GM12864 (cell line): ENCODE data around the gene ZNHIT2.
A peak's percentile ranks its signal among the peaks of the same experiment; 100 is the strongest.

Experiments
- DNase-seq: peaks from one replicate; pipeline ENCODE4 v3.0.0-alpha.2; 2011; ENCODE audit warnings: low read depth
- H3K4me3 ChIP-seq: 2 replicates; pipeline ENCODE4 v1.5.1; 2011; ENCODE audit warnings: mild to moderate bottlenecking, low read depth, low read length, control low read depth
- CTCF ChIP-seq: IDR thresholded peaks from 2 replicates; pipeline ENCODE4 v1.5.1; 2011; ENCODE audit warnings: low read depth, mild to moderate bottlenecking, moderate library complexity, low read length, control low read depth, inconsistent platforms; ENCODE audit errors: missing control alignments

Gene ZNHIT2

DNA sequence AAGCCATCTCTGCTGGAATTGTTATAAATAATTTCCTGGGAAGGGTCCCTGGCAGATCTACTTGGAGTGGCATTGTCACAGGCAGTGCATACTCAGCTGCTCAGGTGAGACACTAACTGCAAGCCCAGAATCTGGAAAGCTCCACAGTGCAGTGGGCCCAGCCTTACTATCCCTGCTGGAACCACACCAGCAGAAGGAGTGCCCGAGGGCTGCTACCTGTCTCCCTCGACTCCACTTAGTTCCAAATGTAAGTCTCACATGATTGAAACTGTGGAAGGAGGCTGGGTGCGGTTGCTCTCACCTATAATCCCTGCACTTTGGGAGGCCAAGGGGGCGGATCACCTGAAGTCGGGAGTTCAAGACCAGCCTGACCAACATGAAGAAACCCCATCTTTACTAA lies 31.2 kb upstream of the ZNHIT2 start:
- H3K4me3 ChIP-seq: no peak overlapping the region
- no peak for DNase-seq
- TF ChIP-seq CTCF: no peak

- H3K4me3 ChIP-seq: no peak overlapping the region
- TF ChIP-seq CTCF: no peak
- DNase-seq: no peak
Measured at GRCh38 chr11:65147352-65148075, 30.0 kb upstream of the ZNHIT2 start.

DNA sequence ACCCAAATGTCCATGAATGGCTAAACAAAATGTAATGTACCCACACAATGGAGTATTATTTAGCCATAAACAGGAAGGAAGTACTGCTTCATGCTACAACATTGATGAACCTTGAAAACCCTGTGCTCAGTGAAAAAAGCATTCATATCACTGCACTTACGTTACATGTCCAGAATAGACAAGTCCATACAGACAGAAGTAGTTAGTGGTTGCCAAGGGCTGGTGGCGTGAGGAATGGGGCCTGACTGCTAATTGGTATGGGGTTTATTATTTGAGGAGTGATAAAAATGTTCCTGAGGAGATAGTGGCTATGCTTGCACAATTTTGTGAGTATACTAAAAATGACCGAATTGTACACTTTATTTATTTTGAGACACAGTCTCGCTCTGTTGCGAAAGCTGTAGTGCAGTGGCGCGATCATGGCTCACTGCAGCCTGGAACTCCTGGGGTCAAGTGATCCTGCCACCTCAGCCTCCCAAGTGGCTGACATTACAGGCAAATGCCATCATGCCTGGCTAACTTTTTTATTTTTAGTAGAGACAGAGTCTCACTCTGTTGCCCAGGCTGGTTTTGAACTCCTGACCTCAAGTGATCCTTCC lies 24.5 kb upstream of the ZNHIT2 start:
- H3K4me3 ChIP-seq: no peak overlapping the region
- no peak for DNase-seq
- TF ChIP-seq CTCF: no peak

- no peak overlapping the region for H3K4me3 ChIP-seq
- TF ChIP-seq CTCF: no peak
Measured at GRCh38 chr11:65136515-65137096, 19.1 kb upstream of the ZNHIT2 start.

GRCh38 chr11:65135633-65136145 lies 18.2 kb upstream of the ZNHIT2 start:
- no peak for TF ChIP-seq CTCF
- DNase-seq: no peak
- peak overlapping the region; percentile 86 for H3K4me3 ChIP-seq

More at GRCh38 chr11:65136515-65137096, 19.1 kb upstream of the ZNHIT2 start:
- DNase-seq: no peak

GRCh38 chr11:65134952-65135632 lies 17.6 kb upstream of the ZNHIT2 start:
- peak overlapping the region; percentile 86 for H3K4me3 ChIP-seq
- DNase-seq: peak; percentile 94
- no peak for TF ChIP-seq CTCF
